ENCODE data around the gene OSTC. TPM values are rescaled to one million over a fixed set of nuclear protein-coding genes. Genes with fewer than 3 reads are reported as not detected.

OSTC gene
- total RNA-seq, 5 donors from 2014 or later (not counting 1 experiment from before 2014, with no cell fraction given) = 25.7 to 56.0 (median 51.1) TPM

GRCh38 chr4:108637856-108638255 is 12.5 kb upstream of the OSTC start:
- H3K4me1 ChIP-seq (ENCODE audit: control insufficient read depth in 1 of 2, extremely low read depth in 1 of 2, insufficient read depth in 2 of 2, low read length in 2 of 2) = no peaks in the 10 kb centered on the region
- Mint-ChIP-seq H3K9me3 (no peaks in the 10 kb centered on the region), H3K27me3 (no peaks in the 10 kb centered on the region), H3K36me3 (peaks cover 19% of the 10 kb centered on the region), H3K27ac (no peak overlapping the region), H3K4me1 (peaks cover 0 to 2% (median 0%) of the 10 kb centered on the region in 3 donors), H3K4me3 (no peak overlapping the region)
- H3K27me3 ChIP-seq (replicated peaks in 1 of 2; ENCODE audit: control insufficient read depth in 2 of 2, extremely low read depth in 1 of 2, insufficient read depth in 2 of 2, low read length in 1 of 2) = no peaks in the 10 kb centered on the region
- ATAC-seq (replicated peaks in 1 of 4) (no peak), DNase-seq (no peak)
- CTCF ChIA-PET = interaction anchor here in 1 of 2 donors (1.0 kb wide), 1 partner anchor 619 kb away, joined by 5 read pairs; no protein-coding TSS in a partner anchor
- H3K4me3 ChIP-seq (ENCODE audit: control insufficient read depth in 1 of 2, extremely low read depth in 1 of 2, low read length in 1 of 2) = no peak overlapping the region
- no peak overlapping the region for H3K27ac ChIP-seq (ENCODE audit: low read length)
- H3K36me3 ChIP-seq (ENCODE audit: control insufficient read depth in 2 of 2, extremely low read depth in 1 of 2, insufficient read depth in 1 of 2, low read length in 1 of 2) = peaks cover 0 to 13% of the 10 kb centered on the region in 2 donors
- no CpG with 5 or more reads among the region's 2 CpGs for WGBS (ENCODE audit: insufficient coverage)
- H3K9me3 ChIP-seq = no peaks in the 10 kb centered on the region
- POLR2A ChIA-PET = interaction anchor here in 1 of 2 donors (0.9 kb wide), 1 partner anchor 18 kb away, joined by 3 read pairs; no protein-coding TSS in a partner anchor

DNA sequence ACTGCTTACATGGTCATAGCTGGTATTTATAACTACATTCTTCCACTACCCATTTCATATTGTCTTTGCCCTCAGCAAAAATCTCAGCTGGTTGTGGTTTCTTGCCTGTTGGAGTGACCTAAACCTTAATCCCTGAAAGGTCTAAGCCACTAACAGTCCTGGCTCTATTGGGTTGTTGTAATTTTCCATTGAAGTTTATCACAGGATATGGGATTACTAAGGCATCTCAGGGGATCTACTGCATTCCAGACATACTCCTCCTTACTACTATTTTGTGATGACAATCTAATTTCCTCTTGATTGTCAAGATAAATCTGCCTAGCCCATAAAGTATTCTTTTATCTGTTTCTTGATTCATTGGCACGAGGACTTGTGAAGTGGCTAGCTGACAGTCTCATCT is 6.2 kb upstream of the OSTC start:
- peaks cover 5% of the 10 kb centered on the region for H3K36me3 Mint-ChIP-seq
- Histone ChIP-seq H3K4me3 (ENCODE audit: control insufficient read depth in 1 of 2, extremely low read depth in 1 of 2, low read length in 1 of 2) (no peak overlapping the region), H3K27ac (ENCODE audit: low read length) (no peak overlapping the region), H3K9me3 (no peaks in the 10 kb centered on the region), H3K4me1 (ENCODE audit: control insufficient read depth in 1 of 2, extremely low read depth in 1 of 2, insufficient read depth in 2 of 2, low read length in 2 of 2) (no peaks in the 10 kb centered on the region), H3K27me3 (replicated peaks in 1 of 2; ENCODE audit: control insufficient read depth in 2 of 2, extremely low read depth in 1 of 2, insufficient read depth in 2 of 2, low read length in 1 of 2) (no peaks in the 10 kb centered on the region), H3K36me3 (ENCODE audit: control insufficient read depth in 2 of 2, extremely low read depth in 1 of 2, insufficient read depth in 1 of 2, low read length in 1 of 2) (no peaks in the 10 kb centered on the region)
- H3K27me3 Mint-ChIP-seq = no peaks in the 10 kb centered on the region
- WGBS (ENCODE audit: insufficient coverage) = no CpG with 5 or more reads among the region's 1 CpG
- CTCF ChIA-PET = interaction anchor here in 1 of 2 donors (0.6 to 1.0 kb wide), 2 partner anchors 11 to 1570 kb away, joined by 3 read pairs; no protein-coding TSS in a partner anchor
- ATAC-seq (replicated peaks in 1 of 4) (no peak), DNase-seq (no peak)
- no peaks in the 10 kb centered on the region for H3K9me3 Mint-ChIP-seq
- POLR2A ChIA-PET = interaction anchor here in 1 of 2 donors (0.6 to 0.7 kb wide), 2 partner anchors 24 to 506 kb away, joined by 3 read pairs; partner anchors contain the start of gene RPL34
- H3K27ac Mint-ChIP-seq = peak overlapping the region in 1 of 2 donors; percentile 32
- peaks cover 3 to 13% (median 9%) of the 10 kb centered on the region in 3 donors for H3K4me1 Mint-ChIP-seq
- no peak overlapping the region for H3K4me3 Mint-ChIP-seq

DNA sequence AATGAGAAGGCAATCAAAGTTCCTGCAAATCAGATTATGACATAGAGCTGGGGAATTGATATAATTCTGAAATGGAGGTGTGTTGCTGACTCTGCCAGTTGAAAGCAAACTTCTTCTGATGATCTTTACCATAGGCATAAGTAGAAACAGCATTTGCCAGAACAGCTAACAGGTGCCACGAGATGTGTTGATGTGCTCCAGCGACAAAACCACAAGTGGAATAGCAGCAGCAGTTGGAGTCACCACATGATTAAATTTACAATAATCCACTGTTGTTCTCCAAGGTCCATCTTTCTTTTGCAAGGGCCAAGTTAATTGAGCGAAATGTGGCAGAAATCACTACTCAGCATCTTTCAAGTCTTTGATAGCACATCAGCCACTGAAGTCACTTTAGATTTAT is 3.7 kb upstream of the OSTC start:
- H3K36me3 Mint-ChIP-seq = no peaks in the 10 kb centered on the region

DNA sequence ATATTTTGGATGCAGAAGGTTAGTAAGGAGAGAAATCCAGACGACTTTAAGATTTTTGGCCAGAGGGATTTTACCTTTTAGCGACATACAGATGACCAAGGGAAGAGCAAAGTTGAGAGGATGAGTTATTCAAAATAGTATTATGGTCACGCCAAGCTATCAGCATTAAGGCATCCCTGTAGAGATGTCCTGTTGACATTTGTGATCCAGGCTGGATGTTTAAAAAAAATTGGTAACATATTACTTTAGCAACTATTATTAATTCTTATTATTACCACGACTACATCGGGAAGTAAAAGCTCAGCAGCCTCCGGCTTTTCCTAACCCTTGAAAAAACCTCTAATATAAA is 562 bp upstream of the OSTC start:
- Histone ChIP-seq H3K36me3 (ENCODE audit: control insufficient read depth in 2 of 2, extremely low read depth in 1 of 2, insufficient read depth in 1 of 2, low read length in 1 of 2) (no peaks in the 10 kb centered on the region), H3K4me3 (ENCODE audit: control insufficient read depth in 1 of 2, extremely low read depth in 1 of 2, low read length in 1 of 2) (peak overlapping the region; percentile 88 to 99), H3K27me3 (replicated peaks in 1 of 2; ENCODE audit: control insufficient read depth in 2 of 2, extremely low read depth in 1 of 2, insufficient read depth in 2 of 2, low read length in 1 of 2) (no peaks in the 10 kb centered on the region), H3K4me1 (ENCODE audit: control insufficient read depth in 1 of 2, extremely low read depth in 1 of 2, insufficient read depth in 2 of 2, low read length in 2 of 2) (peaks cover 12 to 17% of the 10 kb centered on the region in 2 experiments), H3K9me3 (no peaks in the 10 kb centered on the region), H3K27ac (ENCODE audit: low read length) (peak overlapping the region; percentile 91)
- ChIA-PET POLR2A (interaction anchor here (0.6 to 2.1 kb wide), 6 partner anchors 17 to 930 kb away, joined by 3 to 9 read pairs (median 3); partner anchors contain the start of genes PAPSS1 (in 1 of the 2) and RPL34 (in 1 of the 2)), CTCF (interaction anchor here (0.6 to 0.7 kb wide), 5 partner anchors 11 to 656 kb away, joined by 3 to 4 read pairs (median 3); no protein-coding TSS in a partner anchor)
- Mint-ChIP-seq H3K27me3 (no peaks in the 10 kb centered on the region), H3K27ac (peak overlapping the region; percentile 97), H3K9me3 (no peaks in the 10 kb centered on the region), H3K36me3 (peaks cover 15% of the 10 kb centered on the region), H3K4me3 (peak overlapping the region; percentile 96 to 97 (median 97)), H3K4me1 (peaks cover 42 to 45% (median 43%) of the 10 kb centered on the region in 3 donors)
- no peak for ATAC-seq (replicated peaks in 1 of 4)
- 0% methylated on average over 2 of the region's 6 CpGs for WGBS (ENCODE audit: insufficient coverage)
- DNase-seq = no peak

More for the DNA sequence above, 3.7 kb upstream of the OSTC start:
- Histone ChIP-seq H3K27ac (ENCODE audit: low read length) (no peak overlapping the region), H3K36me3 (ENCODE audit: control insufficient read depth in 2 of 2, extremely low read depth in 1 of 2, insufficient read depth in 1 of 2, low read length in 1 of 2) (no peaks in the 10 kb centered on the region), H3K27me3 (replicated peaks in 1 of 2; ENCODE audit: control insufficient read depth in 2 of 2, extremely low read depth in 1 of 2, insufficient read depth in 2 of 2, low read length in 1 of 2) (no peaks in the 10 kb centered on the region), H3K4me1 (ENCODE audit: control insufficient read depth in 1 of 2, extremely low read depth in 1 of 2, insufficient read depth in 2 of 2, low read length in 2 of 2) (peaks cover 7 to 10% of the 10 kb centered on the region in 2 experiments), H3K9me3 (no peaks in the 10 kb centered on the region), H3K4me3 (ENCODE audit: control insufficient read depth in 1 of 2, extremely low read depth in 1 of 2, low read length in 1 of 2) (no peak overlapping the region)
- DNase-seq = no peak
- WGBS (ENCODE audit: insufficient coverage) = 50% methylated on average over 2 of the region's 3 CpGs
- H3K4me1 Mint-ChIP-seq = peaks cover 19 to 30% (median 29%) of the 10 kb centered on the region in 3 donors
- no peaks in the 10 kb centered on the region for H3K9me3 Mint-ChIP-seq
- H3K27me3 Mint-ChIP-seq = no peaks in the 10 kb centered on the region
- no peak for ATAC-seq (replicated peaks in 1 of 4)
- CTCF ChIA-PET = interaction anchor here in 1 of 2 donors (2.9 kb wide), 1 partner anchor 26 kb away, joined by 9 read pairs; the partner anchor contains the start of gene RPL34
- H3K27ac Mint-ChIP-seq = no peak overlapping the region
- POLR2A ChIA-PET = no interaction called here
- H3K4me3 Mint-ChIP-seq = no peak overlapping the region

GRCh38 chr4:108651014-108651791 is 804 bp downstream of the OSTC start:
- Histone ChIP-seq H3K27ac (ENCODE audit: low read length) (peak overlapping the region; percentile 91), H3K9me3 (no peaks in the 10 kb centered on the region), H3K27me3 (replicated peaks in 1 of 2; ENCODE audit: control insufficient read depth in 2 of 2, extremely low read depth in 1 of 2, insufficient read depth in 2 of 2, low read length in 1 of 2) (no peaks in the 10 kb centered on the region), H3K4me1 (ENCODE audit: control insufficient read depth in 1 of 2, extremely low read depth in 1 of 2, insufficient read depth in 2 of 2, low read length in 2 of 2) (peaks cover 12 to 17% of the 10 kb centered on the region in 2 experiments), H3K4me3 (ENCODE audit: control insufficient read depth in 1 of 2, extremely low read depth in 1 of 2, low read length in 1 of 2) (peak overlapping the region; percentile 88 to 99), H3K36me3 (ENCODE audit: control insufficient read depth in 2 of 2, extremely low read depth in 1 of 2, insufficient read depth in 1 of 2, low read length in 1 of 2) (peaks cover 0 to 7% of the 10 kb centered on the region in 2 donors)
- ChIA-PET POLR2A (interaction anchor here (0.6 to 2.1 kb wide), 4 partner anchors 8 to 282 kb away, joined by 3 to 9 read pairs (median 4); partner anchors contain the start of gene RPL34 (in 1 of the 2)), CTCF (interaction anchor here (0.6 to 0.7 kb wide), 2 partner anchors 52 to 78 kb away, joined by 3 to 4 read pairs; no protein-coding TSS in a partner anchor)
- ATAC-seq (replicated peaks in 1 of 4) (no peak), DNase-seq (peak in 1 of 35 experiments; percentile 9)
- WGBS (ENCODE audit: insufficient coverage) = 17% methylated on average over 2 of the region's 9 CpGs
- no peaks in the 10 kb centered on the region for H3K27me3 Mint-ChIP-seq
- H3K36me3 Mint-ChIP-seq = peaks cover 15% of the 10 kb centered on the region
- peak overlapping the region; percentile 96 to 97 (median 97) for H3K4me3 Mint-ChIP-seq
- H3K27ac Mint-ChIP-seq = peak overlapping the region; percentile 97
- peaks cover 42 to 46% (median 45%) of the 10 kb centered on the region in 3 donors for H3K4me1 Mint-ChIP-seq
- no peaks in the 10 kb centered on the region for H3K9me3 Mint-ChIP-seq

- Mint-ChIP-seq H3K4me3 (no peak overlapping the region), H3K4me1 (peaks cover 3 to 10% (median 7%) of the 10 kb centered on the region in 3 donors), H3K27me3 (no peaks in the 10 kb centered on the region), H3K27ac (no peak overlapping the region), H3K9me3 (no peaks in the 10 kb centered on the region), H3K36me3 (peaks cover 48% of the 10 kb centered on the region)
- no peaks in the 10 kb centered on the region for H3K4me1 ChIP-seq (ENCODE audit: control insufficient read depth in 1 of 2, extremely low read depth in 1 of 2, insufficient read depth in 2 of 2, low read length in 2 of 2)
- DNase-seq (no peak), ATAC-seq (replicated peaks in 1 of 4) (no peak)
- whole genome bisulfite sequencing (ENCODE audit: insufficient coverage) = no CpG with 5 or more reads among the region's 3 CpGs
- H3K27me3 ChIP-seq (replicated peaks in 1 of 2; ENCODE audit: control insufficient read depth in 2 of 2, extremely low read depth in 1 of 2, insufficient read depth in 2 of 2, low read length in 1 of 2) = no peaks in the 10 kb centered on the region
- ChIA-PET CTCF (no interaction called here), POLR2A (interaction anchor here in 1 of 2 donors (0.6 kb wide), 1 partner anchor 664 kb away, joined by 3 read pairs; no protein-coding TSS in a partner anchor)
- no peak overlapping the region for H3K4me3 ChIP-seq (ENCODE audit: control insufficient read depth in 1 of 2, extremely low read depth in 1 of 2, low read length in 1 of 2)
- H3K9me3 ChIP-seq = no peaks in the 10 kb centered on the region
- H3K27ac ChIP-seq (ENCODE audit: low read length) = no peak overlapping the region
- H3K36me3 ChIP-seq (ENCODE audit: control insufficient read depth in 2 of 2, extremely low read depth in 1 of 2, insufficient read depth in 1 of 2, low read length in 1 of 2) = peaks cover 0 to 56% of the 10 kb centered on the region in 2 donors
Measured at GRCh38 chr4:108662629-108663028, 12.2 kb downstream of the OSTC start.

Data from T-cell (primary cell).